ENCODE data around the gene SPARCL1. TPM values are rescaled to one million over a fixed set of nuclear protein-coding genes. Genes with fewer than 3 reads are reported as not detected.

The SPARCL1 gene
- total RNA-seq, 2 donors from 2014 or later, result 1,225 to 2,315 TPM

GRCh38 chr4:87444741-87445140 lies 84.4 kb downstream of the SPARCL1 start:
- no peaks in the 10 kb centered on the region for H3K27me3 ChIP-seq (replicated peaks; ENCODE audit: insufficient read depth)
- DNase-seq (ENCODE audit: low spot score), result no peak
- ATAC-seq (ENCODE audit: insufficient number of reproducible peaks, low FRiP score, low read depth), result no peak
- peaks cover 20% of the 10 kb centered on the region for H3K36me3 ChIP-seq
- no peak overlapping the region for H3K27ac ChIP-seq
- no peaks in the 10 kb centered on the region for H3K9me3 ChIP-seq
- H3K4me3 ChIP-seq, result no peak overlapping the region
- TF ChIP-seq, protein P1, sequence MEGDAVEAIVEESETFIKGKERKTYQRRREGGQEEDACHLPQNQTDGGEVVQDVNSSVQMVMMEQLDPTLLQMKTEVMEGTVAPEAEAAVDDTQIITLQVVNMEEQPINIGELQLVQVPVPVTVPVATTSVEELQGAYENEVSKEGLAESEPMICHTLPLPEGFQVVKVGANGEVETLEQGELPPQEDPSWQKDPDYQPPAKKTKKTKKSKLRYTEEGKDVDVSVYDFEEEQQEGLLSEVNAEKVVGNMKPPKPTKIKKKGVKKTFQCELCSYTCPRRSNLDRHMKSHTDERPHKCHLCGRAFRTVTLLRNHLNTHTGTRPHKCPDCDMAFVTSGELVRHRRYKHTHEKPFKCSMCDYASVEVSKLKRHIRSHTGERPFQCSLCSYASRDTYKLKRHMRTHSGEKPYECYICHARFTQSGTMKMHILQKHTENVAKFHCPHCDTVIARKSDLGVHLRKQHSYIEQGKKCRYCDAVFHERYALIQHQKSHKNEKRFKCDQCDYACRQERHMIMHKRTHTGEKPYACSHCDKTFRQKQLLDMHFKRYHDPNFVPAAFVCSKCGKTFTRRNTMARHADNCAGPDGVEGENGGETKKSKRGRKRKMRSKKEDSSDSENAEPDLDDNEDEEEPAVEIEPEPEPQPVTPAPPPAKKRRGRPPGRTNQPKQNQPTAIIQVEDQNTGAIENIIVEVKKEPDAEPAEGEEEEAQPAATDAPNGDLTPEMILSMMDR (IDR thresholded peaks at IDR 0.05), result no peak
- H3K4me1 ChIP-seq (ENCODE audit: control insufficient read depth in 1 of 2, low read depth in 2 of 2), result no peaks in the 10 kb centered on the region

GRCh38 chr4:87442889-87443288 lies 86.3 kb downstream of the SPARCL1 start:
- TF ChIP-seq, protein P1 (IDR thresholded peaks at IDR 0.05), result no peak
- no peak for ATAC-seq (ENCODE audit: insufficient number of reproducible peaks, low FRiP score, low read depth)
- H3K36me3 ChIP-seq, result peaks cover 24% of the 10 kb centered on the region

GRCh38 chr4:87433342-87433741 lies 95.8 kb downstream of the SPARCL1 start:
- ATAC-seq (ENCODE audit: insufficient number of reproducible peaks, low FRiP score, low read depth) (no peak), DNase-seq (ENCODE audit: low spot score) (no peak)
- Histone ChIP-seq H3K4me1 (ENCODE audit: control insufficient read depth in 1 of 2, low read depth in 2 of 2) (no peaks in the 10 kb centered on the region), H3K27ac (no peak overlapping the region), H3K9me3 (no peaks in the 10 kb centered on the region), H3K4me3 (no peak overlapping the region), H3K36me3 (no peaks in the 10 kb centered on the region), H3K27me3 (replicated peaks; ENCODE audit: insufficient read depth) (no peaks in the 10 kb centered on the region)
- TF ChIP-seq, protein P1 (IDR thresholded peaks at IDR 0.05), result no peak

More at GRCh38 chr4:87442889-87443288, 86.3 kb downstream of the SPARCL1 start:
- Histone ChIP-seq H3K4me3 (no peak overlapping the region), H3K4me1 (ENCODE audit: control insufficient read depth in 1 of 2, low read depth in 2 of 2) (no peaks in the 10 kb centered on the region), H3K9me3 (no peaks in the 10 kb centered on the region), H3K27ac (no peak overlapping the region), H3K27me3 (replicated peaks; ENCODE audit: insufficient read depth) (no peaks in the 10 kb centered on the region)
- DNase-seq (ENCODE audit: low spot score), result no peak

DNA sequence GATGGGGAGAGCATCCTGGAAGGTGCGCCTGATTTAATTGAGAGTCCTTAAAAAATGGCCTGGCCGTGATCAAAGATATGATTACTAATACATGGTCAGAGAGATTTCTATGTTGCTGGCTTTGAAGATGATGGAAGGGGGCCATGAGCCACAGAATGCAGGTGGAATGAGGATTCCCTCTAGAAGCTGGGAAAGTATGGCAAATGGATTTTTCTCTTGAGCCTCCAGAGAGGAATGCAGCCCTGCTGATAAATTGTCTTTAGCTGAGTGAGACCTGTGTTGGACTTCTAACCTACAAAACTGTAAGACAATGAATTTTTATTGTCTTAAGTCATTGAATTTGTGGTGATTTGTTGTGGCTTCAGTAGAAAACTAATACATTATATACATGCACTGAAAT lies 99.1 kb downstream of the SPARCL1 start:
- TF ChIP-seq, protein P1 (IDR thresholded peaks at IDR 0.05), result no peak
- ATAC-seq (ENCODE audit: insufficient number of reproducible peaks, low FRiP score, low read depth) (no peak), DNase-seq (ENCODE audit: low spot score) (no peak)
- peaks cover 0 to 9% of the 10 kb centered on the region in 2 donors for H3K4me1 ChIP-seq (ENCODE audit: control insufficient read depth in 1 of 2, low read depth in 2 of 2)
- no peak overlapping the region for H3K4me3 ChIP-seq
- H3K36me3 ChIP-seq, result no peaks in the 10 kb centered on the region
- H3K9me3 ChIP-seq, result no peaks in the 10 kb centered on the region
- H3K27ac ChIP-seq, result no peak overlapping the region
- H3K27me3 ChIP-seq (replicated peaks; ENCODE audit: insufficient read depth), result no peaks in the 10 kb centered on the region

GRCh38 chr4:87428979-87429378 lies 100.2 kb downstream of the SPARCL1 start:
- Histone ChIP-seq H3K4me1 (ENCODE audit: control insufficient read depth in 1 of 2, low read depth in 2 of 2) (peaks cover 8 to 19% of the 10 kb centered on the region in 2 donors), H3K9me3 (no peaks in the 10 kb centered on the region), H3K4me3 (no peak overlapping the region), H3K27me3 (replicated peaks; ENCODE audit: insufficient read depth) (no peaks in the 10 kb centered on the region), H3K27ac (no peak overlapping the region), H3K36me3 (no peaks in the 10 kb centered on the region)
- DNase-seq (ENCODE audit: low spot score) (no peak), ATAC-seq (ENCODE audit: insufficient number of reproducible peaks, low FRiP score, low read depth) (no peak)
- TF ChIP-seq, protein P1 (IDR thresholded peaks at IDR 0.05), result no peak

All from thoracic aorta (tissue), 2 donors.